Measurements from ENCODE around the gene NCOA6. TPM values are rescaled to one million over a fixed set of nuclear protein-coding genes. Genes with fewer than 3 reads are reported as not detected.

The NCOA6 gene
- total RNA-seq, 2 donors from 2014 or later = 22.0 to 25.0 TPM

DNA sequence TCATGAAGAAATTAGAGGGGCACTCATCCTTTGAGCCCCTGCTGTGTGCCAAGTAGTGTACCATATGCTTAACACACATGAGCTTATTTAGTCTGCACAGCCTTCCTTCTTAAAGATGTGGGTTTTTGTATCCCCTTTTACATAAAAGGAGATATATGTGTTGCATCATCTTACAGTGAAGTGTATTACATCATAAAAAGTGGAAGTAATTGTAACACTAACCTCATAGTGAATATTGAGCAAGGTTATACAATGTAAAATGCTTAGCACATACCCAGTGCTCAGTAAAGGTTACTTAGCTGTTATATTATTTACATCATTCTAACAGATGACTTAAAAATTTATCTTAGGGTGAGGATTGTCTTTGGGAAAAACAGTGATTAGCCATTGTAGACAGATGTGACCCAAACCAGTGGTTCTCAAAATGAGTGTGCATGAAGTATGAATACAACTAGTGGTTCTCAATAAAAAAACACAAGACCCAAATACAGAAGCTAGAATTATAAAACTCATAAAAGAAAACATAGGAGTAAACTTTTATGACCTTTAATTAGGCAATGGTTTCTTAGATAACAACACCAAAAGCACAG lies 144.8 kb downstream of the NCOA6 start:
- no peak for DNase-seq (ENCODE audit: low spot score)
- intact Hi-C loops (cut with DNase I) = no loop called here

GRCh38 chr20:34676642-34677373 lies 148.6 kb downstream of the NCOA6 start, which contains the start of gene PIGU:
PIGU (minus strand) TSS chr20:34677092; CDS start chr20:34677085, 7 bp downstream.
- peak; percentile 99 for DNase-seq (ENCODE audit: low spot score)
- intact Hi-C loops (cut with DNase I) = no loop called here

DNA sequence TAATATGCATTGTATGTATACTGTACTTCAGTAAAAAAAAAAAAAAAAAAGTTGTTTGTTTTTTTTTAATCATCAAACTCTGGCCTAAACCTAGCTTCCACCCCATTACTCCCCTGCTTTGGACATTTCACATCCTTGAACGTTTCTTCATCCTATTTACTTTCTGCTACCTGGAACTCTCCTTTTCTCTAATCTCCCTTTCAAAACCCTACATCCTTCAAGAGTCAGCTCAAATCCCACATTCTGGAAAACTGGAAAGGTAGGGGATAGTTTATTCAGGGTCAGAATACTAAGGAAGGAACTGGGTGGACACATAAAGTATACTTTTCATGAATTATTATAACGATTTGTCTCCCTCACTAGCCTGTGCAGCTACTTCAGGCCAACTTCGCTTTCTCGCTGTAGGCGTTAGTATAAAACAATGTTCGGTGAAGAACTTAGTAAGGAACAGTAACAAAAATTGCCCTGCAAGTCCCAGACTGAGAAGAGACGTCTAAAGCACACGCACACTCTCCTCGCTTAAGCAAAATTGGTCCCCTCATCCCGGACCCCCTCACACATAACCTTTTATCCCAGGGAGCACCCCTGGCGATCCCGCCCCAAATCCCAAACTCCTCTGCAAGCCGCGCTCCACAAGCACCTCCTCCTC lies 149.3 kb downstream of the NCOA6 start:
- intact Hi-C loops (cut with DNase I) = no loop called here

DNA sequence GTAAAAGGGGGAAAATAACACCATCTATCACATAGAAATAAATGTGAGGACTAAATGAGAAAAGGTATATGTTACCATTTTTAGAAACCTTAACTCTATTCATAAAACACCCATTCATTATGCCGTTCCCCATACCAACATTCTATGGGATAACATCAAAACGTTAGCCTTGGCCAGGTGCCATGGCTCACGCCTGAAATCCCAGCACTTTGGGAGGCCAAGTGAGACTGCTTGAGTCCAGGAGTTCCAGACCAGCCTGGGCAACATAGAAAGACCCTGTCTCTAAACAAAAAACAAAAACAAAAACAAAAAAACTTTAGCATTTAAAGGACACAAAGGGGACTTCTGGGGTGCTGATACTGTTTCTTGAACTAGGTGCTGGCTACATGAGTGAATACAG lies 149.9 kb downstream of the NCOA6 start:
- no peak for DNase-seq (ENCODE audit: low spot score)
- intact Hi-C loops (cut with DNase I) = no loop called here

More for the DNA sequence above, 149.3 kb downstream of the NCOA6 start:
- no peak for DNase-seq (ENCODE audit: low spot score)

DNA sequence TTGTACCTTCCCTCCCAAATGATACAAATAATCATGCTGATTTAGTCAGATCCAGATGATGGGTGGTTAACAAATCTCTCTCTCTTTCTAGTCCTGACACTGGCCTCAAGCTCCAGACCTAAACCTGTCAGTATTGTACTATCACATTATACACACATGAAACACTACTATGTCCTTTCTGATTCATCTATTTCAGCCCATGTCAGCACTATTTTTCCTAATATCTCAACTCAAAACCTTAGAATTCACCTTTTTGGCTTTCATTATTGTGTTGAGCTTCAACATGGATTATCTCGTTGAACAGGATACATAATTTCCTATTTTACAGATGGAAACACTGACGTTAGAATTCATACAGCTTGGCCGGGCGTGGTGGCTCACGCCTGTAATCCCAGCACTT lies 152.0 kb downstream of the NCOA6 start:
- intact Hi-C loops (cut with DNase I) = no loop called here
- no peak for DNase-seq (ENCODE audit: low spot score)

GRCh38 chr20:34669094-34669493 lies 156.4 kb downstream of the NCOA6 start:
- DNase-seq (ENCODE audit: low spot score) = no peak
- intact Hi-C loops (cut with DNase I) = no loop called here

Other genes starting within 250 kb of the NCOA6 start
- 10 to 100 TPM in 1 of 2 donors, 1 to 10 TPM in 1; 9.6 to 10.7 TPM for gene PIGU, start 148.6 kb downstream of the NCOA6 start, total RNA-seq
- gene TP53INP2, start 121.3 kb downstream of the NCOA6 start, total RNA-seq = 10 to 100 TPM; 34.0 to 44.7 TPM
- 10 to 100 TPM; 11.1 to 11.8 TPM for gene GGT7, start 47.2 kb upstream of the NCOA6 start, total RNA-seq
- 10 to 100 TPM; 37.4 to 43.1 TPM for gene ACSS2, start 51.0 kb upstream of the NCOA6 start, total RNA-seq
- 10 to 100 TPM; 23.2 to 25.5 TPM for gene GSS, start 130.2 kb upstream of the NCOA6 start, total RNA-seq
- gene MYH7B, start 130.2 kb upstream of the NCOA6 start, total RNA-seq = under 1 TPM; 0.42 to 0.57 TPM

Data from posterior vena cava (tissue), 2 donors.